ENCODE results near the gene GALNT18.

Gene GALNT18

GRCh38 chr11:11618973-11619435 lies 2.8 kb downstream of the GALNT18 start:
- H3K27ac Mint-ChIP-seq: no peak overlapping the region
- no peak for DNase-seq (ENCODE audit: low spot score)
- no peak overlapping the region for H3K4me3 Mint-ChIP-seq
- H3K9me3 Mint-ChIP-seq: no peaks in the 10 kb centered on the region
- H3K27me3 Mint-ChIP-seq (ENCODE audit: low read depth): peaks cover 49% of the 10 kb centered on the region
- peaks cover 4% of the 10 kb centered on the region for H3K4me1 Mint-ChIP-seq (ENCODE audit: low read depth)
- no peaks in the 10 kb centered on the region for H3K36me3 Mint-ChIP-seq (ENCODE audit: low read depth)

DNA sequence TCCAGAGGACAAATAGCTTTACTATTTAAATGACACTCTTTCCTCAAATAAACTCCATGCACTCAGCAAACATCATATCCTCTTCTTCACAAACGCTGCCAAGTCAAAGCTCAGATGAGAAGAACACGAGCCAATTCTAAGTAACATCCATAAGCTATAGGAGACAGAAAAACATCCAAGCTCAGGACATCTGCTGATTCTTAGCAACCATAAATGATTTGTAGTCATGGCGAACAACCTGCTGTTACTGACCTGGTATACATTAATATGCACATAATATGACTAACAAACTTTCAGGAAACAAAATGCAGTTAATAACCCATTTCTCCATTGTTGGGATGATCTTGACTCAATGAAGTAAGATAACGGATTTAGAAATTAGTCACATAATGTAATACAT lies 6.7 kb downstream of the GALNT18 start:
- H3K27ac Mint-ChIP-seq: no peak overlapping the region
- no peaks in the 10 kb centered on the region for H3K9me3 Mint-ChIP-seq
- H3K4me3 Mint-ChIP-seq: no peak overlapping the region
- peaks cover 30% of the 10 kb centered on the region for H3K27me3 Mint-ChIP-seq (ENCODE audit: low read depth)
- no peaks in the 10 kb centered on the region for H3K36me3 Mint-ChIP-seq (ENCODE audit: low read depth)
- DNase-seq (ENCODE audit: low spot score): no peak
- no peaks in the 10 kb centered on the region for H3K4me1 Mint-ChIP-seq (ENCODE audit: low read depth)

DNA sequence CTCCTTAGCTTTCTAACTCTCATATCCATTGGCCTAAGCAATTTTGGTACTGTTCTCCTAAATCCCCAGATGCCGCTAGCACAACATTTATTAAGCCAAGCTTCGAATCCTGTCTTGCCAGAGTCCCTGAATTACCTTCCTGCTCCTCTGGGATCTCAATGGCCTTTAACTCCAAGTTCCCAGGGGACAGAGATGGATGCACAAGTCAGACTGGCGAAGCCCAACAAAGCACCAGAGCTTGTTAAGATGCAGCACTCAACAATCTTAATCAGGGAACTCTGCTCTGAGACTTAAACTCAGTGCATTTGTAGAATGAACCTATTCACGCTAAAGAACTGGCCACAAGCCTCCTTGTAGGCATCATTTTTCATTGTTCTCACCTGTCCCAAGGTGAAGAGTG lies 9.4 kb downstream of the GALNT18 start:
- Mint-ChIP-seq H3K27me3 (ENCODE audit: low read depth) (peaks cover 9% of the 10 kb centered on the region), H3K27ac (no peak overlapping the region), H3K36me3 (ENCODE audit: low read depth) (no peaks in the 10 kb centered on the region), H3K9me3 (no peaks in the 10 kb centered on the region), H3K4me1 (ENCODE audit: low read depth) (no peaks in the 10 kb centered on the region), H3K4me3 (no peak overlapping the region)
- no peak for DNase-seq (ENCODE audit: low spot score)

DNA sequence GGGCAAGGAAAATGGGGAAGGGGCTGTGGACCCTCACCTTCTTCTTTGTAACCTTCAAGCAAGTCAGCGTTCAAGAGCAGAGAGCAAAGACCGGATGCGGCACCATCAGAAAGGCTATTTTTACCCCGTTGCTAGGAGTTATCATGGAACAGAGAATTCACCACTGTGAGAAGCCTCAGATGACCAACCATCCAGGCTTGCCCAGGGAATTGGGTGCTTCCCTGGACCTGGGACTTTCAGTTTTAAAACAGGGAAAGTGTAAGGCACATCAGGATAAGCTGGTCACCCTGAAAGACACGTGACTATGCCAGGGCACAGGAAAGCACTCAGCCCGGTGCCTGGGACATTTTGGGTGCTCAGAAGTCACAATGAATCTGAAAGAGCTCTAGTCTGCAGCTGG lies 10.4 kb downstream of the GALNT18 start:
- peaks cover 7% of the 10 kb centered on the region for H3K27me3 Mint-ChIP-seq (ENCODE audit: low read depth)
- no peaks in the 10 kb centered on the region for H3K4me1 Mint-ChIP-seq (ENCODE audit: low read depth)
- no peak overlapping the region for H3K27ac Mint-ChIP-seq
- no peaks in the 10 kb centered on the region for H3K36me3 Mint-ChIP-seq (ENCODE audit: low read depth)
- DNase-seq (ENCODE audit: low spot score): no peak
- no peak overlapping the region for H3K4me3 Mint-ChIP-seq
- H3K9me3 Mint-ChIP-seq: no peaks in the 10 kb centered on the region

DNA sequence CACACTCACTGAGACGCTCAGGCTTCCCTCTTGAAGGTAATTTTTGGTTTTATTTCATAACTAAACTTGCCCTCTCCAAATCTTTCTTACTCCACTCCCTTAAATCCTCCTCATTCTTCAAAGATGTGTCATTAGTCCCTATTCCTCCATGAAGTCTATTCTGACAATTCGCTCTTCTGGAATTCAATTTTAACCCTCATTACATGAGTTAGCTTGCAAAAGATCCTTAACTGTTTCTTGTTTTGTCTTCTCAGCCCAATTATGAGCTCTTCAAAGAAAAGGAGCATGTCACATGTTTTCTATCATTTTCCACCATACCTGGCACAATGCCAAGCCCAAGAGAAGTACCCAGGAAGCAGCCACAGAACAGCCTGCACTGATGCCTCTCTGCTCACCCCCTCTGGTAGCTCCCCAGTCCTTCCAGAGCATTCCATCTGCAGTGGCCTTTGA lies 13.0 kb downstream of the GALNT18 start:
- DNase-seq (ENCODE audit: low spot score): no peak
- Mint-ChIP-seq H3K4me1 (ENCODE audit: low read depth) (no peaks in the 10 kb centered on the region), H3K4me3 (no peak overlapping the region), H3K27me3 (ENCODE audit: low read depth) (peaks cover 11% of the 10 kb centered on the region), H3K27ac (no peak overlapping the region), H3K36me3 (ENCODE audit: low read depth) (no peaks in the 10 kb centered on the region), H3K9me3 (no peaks in the 10 kb centered on the region)

DNA sequence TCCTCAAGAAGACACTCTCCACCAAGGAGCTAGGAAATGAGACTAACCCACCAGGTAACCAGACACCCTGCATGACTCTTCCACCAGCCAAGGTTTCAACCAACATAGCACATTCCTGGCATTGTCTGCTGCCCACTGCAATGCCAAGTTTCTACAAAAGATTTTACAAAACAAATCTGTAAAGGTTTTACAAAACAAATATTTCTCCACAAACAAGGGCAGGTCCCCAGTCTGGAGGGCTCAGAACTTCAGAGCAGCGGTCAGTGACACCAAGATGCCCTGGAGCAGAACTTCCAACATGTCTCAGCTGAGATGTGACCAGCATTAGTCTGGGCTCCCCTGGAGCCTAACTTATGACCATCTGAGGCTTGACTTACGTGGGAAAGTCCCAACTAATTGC lies 14.0 kb downstream of the GALNT18 start:
- no peak for DNase-seq (ENCODE audit: low spot score)
- Mint-ChIP-seq H3K9me3 (no peaks in the 10 kb centered on the region), H3K4me3 (no peak overlapping the region)

DNA sequence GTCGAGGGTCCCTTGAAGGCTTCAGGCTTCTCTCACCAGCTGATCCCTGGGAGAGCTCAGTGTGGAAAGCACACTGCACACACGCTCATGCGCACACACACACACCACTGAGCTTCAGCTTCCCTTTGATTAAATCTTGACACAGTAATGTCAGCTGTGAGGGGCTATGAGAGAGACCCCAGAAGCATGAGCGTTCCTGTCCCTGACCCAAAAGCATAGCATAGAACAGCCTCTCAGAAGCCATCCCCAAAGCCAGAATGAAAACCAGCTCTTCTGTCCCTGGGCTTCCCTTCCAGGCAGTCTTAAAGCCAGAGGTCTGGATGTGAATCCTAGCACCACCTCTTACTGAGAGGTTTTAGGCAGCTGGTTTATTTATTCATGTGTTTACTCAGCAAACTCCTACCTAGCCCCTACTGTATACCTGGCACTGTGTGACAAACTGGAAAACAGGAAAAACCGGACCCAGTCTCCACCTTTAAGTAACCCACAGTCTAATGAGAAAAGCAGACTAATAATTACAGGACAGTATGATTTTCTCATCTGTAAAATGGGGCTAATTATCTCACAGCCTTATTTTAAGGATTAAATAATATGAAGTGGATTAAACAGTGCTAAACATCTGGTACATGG lies 15.9 kb downstream of the GALNT18 start:
- Mint-ChIP-seq H3K9me3 (no peaks in the 10 kb centered on the region), H3K36me3 (ENCODE audit: low read depth) (no peaks in the 10 kb centered on the region), H3K4me1 (ENCODE audit: low read depth) (no peaks in the 10 kb centered on the region), H3K27ac (no peak overlapping the region), H3K4me3 (no peak overlapping the region), H3K27me3 (ENCODE audit: low read depth) (peaks cover 10% of the 10 kb centered on the region)
- DNase-seq (ENCODE audit: low spot score): no peak

More for the DNA sequence above, 14.0 kb downstream of the GALNT18 start:
- H3K36me3 Mint-ChIP-seq (ENCODE audit: low read depth): no peaks in the 10 kb centered on the region
- peaks cover 6% of the 10 kb centered on the region for H3K27me3 Mint-ChIP-seq (ENCODE audit: low read depth)
- no peaks in the 10 kb centered on the region for H3K4me1 Mint-ChIP-seq (ENCODE audit: low read depth)
- no peak overlapping the region for H3K27ac Mint-ChIP-seq

DNA sequence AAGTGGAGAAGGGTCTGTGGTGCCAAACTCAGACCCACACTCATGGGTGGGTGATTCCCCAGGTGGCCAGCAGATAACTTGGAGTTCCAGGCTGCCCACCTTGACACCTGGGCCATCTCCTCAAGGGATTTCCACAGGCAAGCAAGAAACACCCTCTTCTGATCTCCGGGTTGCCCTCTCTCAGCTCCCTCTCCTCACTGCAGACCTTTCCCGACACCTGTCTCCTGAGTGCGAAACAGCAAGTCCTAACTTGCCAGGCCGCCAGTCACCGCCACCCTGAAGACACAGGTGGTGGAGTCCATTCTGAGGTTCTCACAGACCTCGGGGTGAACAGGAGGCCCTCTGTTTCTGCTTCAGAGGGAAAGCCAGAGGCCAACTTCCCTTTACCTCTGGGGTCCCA lies 16.6 kb downstream of the GALNT18 start:
- Mint-ChIP-seq H3K4me1 (ENCODE audit: low read depth) (no peaks in the 10 kb centered on the region), H3K36me3 (ENCODE audit: low read depth) (no peaks in the 10 kb centered on the region), H3K27ac (no peak overlapping the region), H3K9me3 (no peaks in the 10 kb centered on the region), H3K27me3 (ENCODE audit: low read depth) (peaks cover 10% of the 10 kb centered on the region), H3K4me3 (no peak overlapping the region)
- no peak for DNase-seq (ENCODE audit: low spot score)

DNA sequence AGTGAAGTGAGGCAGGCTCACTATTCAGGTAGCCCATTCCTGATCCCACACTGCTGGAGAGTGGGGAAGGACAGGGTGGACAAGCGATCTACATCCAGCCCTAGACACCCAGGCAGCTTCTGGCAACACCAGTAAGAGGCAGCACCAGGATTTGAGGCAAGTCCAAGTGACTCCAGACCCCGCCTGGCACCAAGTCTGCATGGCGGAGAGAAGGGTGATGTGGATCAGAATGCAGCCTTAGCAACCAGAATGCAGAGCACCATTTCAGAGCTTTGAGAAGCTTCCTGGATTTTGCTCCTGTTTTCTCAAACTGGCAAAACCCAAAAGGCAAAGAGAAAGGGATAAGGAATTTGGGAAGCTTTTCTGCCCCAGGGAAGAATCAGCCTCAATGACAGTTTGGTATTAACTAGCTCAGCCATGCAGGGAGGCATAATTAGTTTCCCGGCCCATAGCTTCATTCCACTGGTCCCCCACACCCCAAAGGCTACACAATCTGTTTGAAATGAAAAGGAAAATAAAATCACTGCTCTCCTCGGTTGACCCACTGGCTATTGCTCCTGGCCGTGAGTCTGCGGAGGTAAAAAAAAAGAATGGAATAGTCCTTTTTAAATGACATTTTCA lies 17.3 kb downstream of the GALNT18 start:
- H3K4me1 Mint-ChIP-seq (ENCODE audit: low read depth): no peaks in the 10 kb centered on the region
- no peaks in the 10 kb centered on the region for H3K9me3 Mint-ChIP-seq
- H3K36me3 Mint-ChIP-seq (ENCODE audit: low read depth): no peaks in the 10 kb centered on the region
- H3K27me3 Mint-ChIP-seq (ENCODE audit: low read depth): peaks cover 10% of the 10 kb centered on the region
- DNase-seq (ENCODE audit: low spot score): no peak
- no peak overlapping the region for H3K27ac Mint-ChIP-seq
- H3K4me3 Mint-ChIP-seq: no peak overlapping the region

DNA sequence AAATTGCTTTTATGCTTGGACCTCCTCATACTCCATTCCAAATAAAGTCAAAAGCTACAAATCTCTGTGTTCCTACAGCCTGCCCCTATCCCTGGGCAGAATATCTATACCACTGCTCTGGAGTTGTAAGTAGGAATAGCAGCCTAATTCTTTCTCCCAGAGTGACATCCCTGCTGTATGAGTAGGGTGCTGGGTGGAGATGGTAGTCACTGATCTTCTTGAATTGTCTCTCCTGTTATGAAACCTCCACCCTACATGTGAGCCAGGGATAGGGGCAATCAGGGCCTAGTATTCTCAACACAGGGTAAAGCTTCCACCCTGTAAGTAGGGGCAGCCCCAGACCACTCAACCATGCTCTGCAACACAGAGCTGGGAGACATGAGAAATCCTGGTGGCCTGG lies 19.8 kb downstream of the GALNT18 start:
- Mint-ChIP-seq H3K4me3 (no peak overlapping the region), H3K27me3 (ENCODE audit: low read depth) (peaks cover 14% of the 10 kb centered on the region), H3K9me3 (no peaks in the 10 kb centered on the region), H3K36me3 (ENCODE audit: low read depth) (no peaks in the 10 kb centered on the region), H3K27ac (no peak overlapping the region), H3K4me1 (ENCODE audit: low read depth) (peaks cover 1% of the 10 kb centered on the region)
- no peak for DNase-seq (ENCODE audit: low spot score)

GRCh38 chr11:11600288-11600687 lies 21.5 kb downstream of the GALNT18 start:
- H3K27me3 Mint-ChIP-seq (ENCODE audit: low read depth): peaks cover 14% of the 10 kb centered on the region
- no peaks in the 10 kb centered on the region for H3K36me3 Mint-ChIP-seq (ENCODE audit: low read depth)
- H3K9me3 Mint-ChIP-seq: no peaks in the 10 kb centered on the region
- H3K4me3 Mint-ChIP-seq: no peak overlapping the region
- DNase-seq (ENCODE audit: low spot score): no peak
- peaks cover 1% of the 10 kb centered on the region for H3K4me1 Mint-ChIP-seq (ENCODE audit: low read depth)
- no peak overlapping the region for H3K27ac Mint-ChIP-seq

DNA sequence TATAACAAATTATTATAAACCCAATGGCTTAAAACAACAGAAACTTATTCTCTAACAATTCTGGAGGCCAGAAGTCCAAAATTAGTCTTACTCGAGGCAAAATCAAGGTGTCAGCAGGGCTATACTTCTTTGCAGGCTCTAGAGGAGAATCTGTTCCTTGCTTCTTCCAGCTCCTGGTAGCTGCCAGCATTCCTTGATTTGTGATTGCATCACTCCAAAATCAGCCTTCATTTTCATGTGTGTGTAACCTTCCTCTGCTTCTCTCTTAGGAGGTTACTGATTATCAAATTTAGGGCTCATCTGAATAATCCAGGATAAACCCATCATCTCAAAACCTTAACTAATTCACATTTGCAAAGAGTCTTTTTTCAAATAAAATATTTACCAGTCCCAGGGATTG lies 23.6 kb downstream of the GALNT18 start:
- no peak for DNase-seq (ENCODE audit: low spot score)
- Mint-ChIP-seq H3K9me3 (no peaks in the 10 kb centered on the region), H3K27me3 (ENCODE audit: low read depth) (peaks cover 18% of the 10 kb centered on the region), H3K36me3 (ENCODE audit: low read depth) (no peaks in the 10 kb centered on the region), H3K4me3 (no peak overlapping the region), H3K4me1 (ENCODE audit: low read depth) (peaks cover 1% of the 10 kb centered on the region), H3K27ac (no peak overlapping the region)

DNA sequence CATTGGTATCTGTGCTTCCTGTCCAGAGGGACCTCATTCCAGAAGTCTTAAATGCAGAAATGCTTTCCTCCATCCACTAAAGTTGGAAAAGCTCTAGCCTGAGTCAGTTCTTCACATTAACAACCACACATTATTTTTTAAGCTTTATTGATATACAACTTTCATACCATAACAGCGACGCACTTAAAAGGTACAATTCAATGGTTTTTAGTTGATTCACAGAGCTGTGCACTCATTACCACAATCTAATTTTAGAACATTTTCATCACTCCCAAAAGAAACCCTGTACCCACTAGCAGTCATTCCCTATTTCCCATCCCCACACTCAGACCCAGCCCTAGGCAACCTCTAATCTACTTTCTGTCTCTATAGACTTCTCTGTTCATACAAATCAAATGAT lies 27.6 kb downstream of the GALNT18 start:
- Mint-ChIP-seq H3K4me3 (no peak overlapping the region), H3K27me3 (ENCODE audit: low read depth) (peaks cover 11% of the 10 kb centered on the region), H3K4me1 (ENCODE audit: low read depth) (peaks cover 2% of the 10 kb centered on the region), H3K27ac (no peak overlapping the region), H3K9me3 (no peaks in the 10 kb centered on the region), H3K36me3 (ENCODE audit: low read depth) (no peaks in the 10 kb centered on the region)
- no peak for DNase-seq (ENCODE audit: low spot score)

DNA sequence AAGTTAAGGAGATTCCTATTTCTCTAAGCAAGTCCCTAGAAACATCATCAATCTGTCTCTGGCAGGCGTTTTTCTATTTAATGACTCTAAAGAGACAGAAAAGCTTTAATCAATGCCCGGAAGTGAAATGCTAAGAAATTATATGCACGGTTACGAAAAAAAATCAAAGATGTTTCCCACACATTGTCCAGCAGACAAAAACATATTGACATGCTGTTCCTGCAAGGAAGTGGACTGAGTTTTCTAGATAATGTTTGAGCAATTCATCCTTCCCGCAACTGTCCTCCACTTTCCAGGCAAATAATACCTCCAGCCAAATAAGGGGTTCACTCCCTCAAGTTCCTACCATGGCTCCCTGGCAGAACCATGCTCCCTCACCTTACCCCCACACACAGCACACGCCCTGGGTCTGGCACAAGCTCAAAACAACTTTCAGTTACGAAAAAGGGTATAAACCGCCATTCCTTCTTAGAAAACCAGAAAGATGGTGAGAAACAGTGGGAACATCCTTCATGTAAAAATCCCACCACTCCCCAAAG lies 29.6 kb downstream of the GALNT18 start:
- Mint-ChIP-seq H3K9me3 (no peaks in the 10 kb centered on the region), H3K27ac (no peak overlapping the region), H3K4me3 (no peak overlapping the region), H3K4me1 (ENCODE audit: low read depth) (peaks cover 2% of the 10 kb centered on the region), H3K27me3 (ENCODE audit: low read depth) (peaks cover 8% of the 10 kb centered on the region), H3K36me3 (ENCODE audit: low read depth) (no peaks in the 10 kb centered on the region)
- DNase-seq (ENCODE audit: low spot score): no peak
